H1 (cell line): ENCODE results near the gene SLX4IP. TPM values are rescaled to one million over a fixed set of nuclear protein-coding genes. Genes with fewer than 3 reads are reported as not detected.

ENCODE experiments used
- polyA plus RNA-seq, 7 experiments: library from polyadenylated mRNA; depleted of rRNA in 3 of 7; stranded (reverse) in 5 of 7; unstranded in 2 of 7; fragments of >200 nt in 5 of 7; fragments of 200-250 nt in 2 of 7; gene quantifications; 1 replicate in 5 of 7; 2 replicates in 1 of 7; 4 replicates in 1 of 7; pipeline versions ENCODE4 v1.2.1 to v1.2.3, GENCODE V29; 2011 to 2013; ENCODE audit warnings: missing spikeins in 2 of 7, mixed read lengths in 2 of 7
- total RNA-seq: library from RNA; stranded (reverse); fragmentation: NEBNext Ultra II Directional; extraction: Animal tissue kit (Norgen Biotek cat#: 25700); gene quantifications from 2 replicates; pipeline ENCODE4 v1.2.1, GENCODE V29; 2021
- TF ChIP-seq, protein P1 (sequence below): IDR thresholded peaks from 2 replicates; pipeline ENCODE4 v1.6.1; 2012; ENCODE audit warnings: low read length, inconsistent platforms

The SLX4IP gene
- total and polyA plus RNA-seq, 2 of the 8 experiments (the other 6 are each of a cell fraction or from before 2014, with no cell fraction given) = 2.4 to 8.7 TPM

- TF ChIP-seq, protein P1, sequence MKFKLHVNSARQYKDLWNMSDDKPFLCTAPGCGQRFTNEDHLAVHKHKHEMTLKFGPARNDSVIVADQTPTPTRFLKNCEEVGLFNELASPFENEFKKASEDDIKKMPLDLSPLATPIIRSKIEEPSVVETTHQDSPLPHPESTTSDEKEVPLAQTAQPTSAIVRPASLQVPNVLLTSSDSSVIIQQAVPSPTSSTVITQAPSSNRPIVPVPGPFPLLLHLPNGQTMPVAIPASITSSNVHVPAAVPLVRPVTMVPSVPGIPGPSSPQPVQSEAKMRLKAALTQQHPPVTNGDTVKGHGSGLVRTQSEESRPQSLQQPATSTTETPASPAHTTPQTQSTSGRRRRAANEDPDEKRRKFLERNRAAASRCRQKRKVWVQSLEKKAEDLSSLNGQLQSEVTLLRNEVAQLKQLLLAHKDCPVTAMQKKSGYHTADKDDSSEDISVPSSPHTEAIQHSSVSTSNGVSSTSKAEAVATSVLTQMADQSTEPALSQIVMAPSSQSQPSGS = no peak
Measured at GRCh38 chr20:10510216-10510615, 75.1 kb downstream of the SLX4IP start (continued).
